DMS 273 (cell line): ENCODE measurements around the gene RAB40AL.
"Not testable (repeated sequence)": the region's sequence is repeated elsewhere in the genome, so short reads cannot be mapped to it uniquely, and the experiment has no call there.

Source experiments
- DNase-seq: peaks from one replicate; lab custom pipeline; 2025; ENCODE audit not compliant: unreplicated experiment; lab: John Stamatoyannopoulos, UW

The RAB40AL gene

DNA sequence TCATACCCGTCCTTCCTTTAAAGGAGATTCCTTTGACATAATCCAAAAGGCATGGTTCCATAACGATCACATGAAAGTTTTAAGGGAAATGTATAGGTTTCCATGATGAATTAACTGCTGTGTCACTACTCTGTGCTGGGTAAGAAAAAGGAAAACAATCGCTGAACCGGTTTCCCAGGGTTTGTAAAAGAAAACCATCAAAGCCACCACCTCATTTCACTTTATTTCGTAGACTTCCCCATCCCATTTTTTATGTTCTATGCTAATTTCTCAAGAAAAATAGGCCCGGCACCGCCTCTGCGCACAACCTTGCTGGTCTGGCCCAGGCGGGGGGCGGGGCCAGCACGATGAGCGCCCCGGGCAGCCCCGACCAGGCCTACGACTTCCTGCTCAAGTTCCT is at the start of gene RAB40AL:
Gene RAB40AL, plus strand, starts transcription at position 301 of the 400 bp plus-strand sequence. Its CDS starts 47 bp downstream, at position 348.
- not testable (repeated sequence) for DNase-seq

DNA sequence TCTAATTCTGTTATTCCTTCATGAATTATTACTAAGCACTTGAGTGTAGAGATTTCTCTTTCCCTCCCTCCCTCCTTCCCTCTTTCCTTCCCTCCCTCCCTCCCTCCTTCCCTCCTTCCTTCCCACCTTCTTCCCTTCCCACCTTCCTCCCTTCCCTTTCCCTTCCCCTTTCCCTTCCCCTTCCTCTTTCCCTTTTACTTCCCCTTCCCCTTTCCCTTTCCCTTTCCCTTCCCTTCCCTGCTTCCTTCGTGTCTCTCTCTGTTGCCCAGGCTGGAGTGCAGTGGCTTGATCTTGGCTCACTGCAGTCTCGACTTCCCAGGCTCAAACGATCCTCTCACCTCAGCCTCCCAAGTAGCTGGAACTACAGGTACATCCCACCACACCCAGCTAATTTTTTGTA is 49.4 kb upstream of the RAB40AL start:
- DNase-seq = no peak

GRCh38 chrX:102892103-102892502 is 45.0 kb upstream of the RAB40AL start:
- no peak for DNase-seq

- peak; percentile 92 for DNase-seq
Observed at GRCh38 chrX:102899940-102900916, 36.8 kb upstream of the RAB40AL start.

GRCh38 chrX:102902355-102902754 is 34.7 kb upstream of the RAB40AL start:
- DNase-seq = no peak

- DNase-seq = no peak
Observed at GRCh38 chrX:102930990-102931756, 5.9 kb upstream of the RAB40AL start.

DNA sequence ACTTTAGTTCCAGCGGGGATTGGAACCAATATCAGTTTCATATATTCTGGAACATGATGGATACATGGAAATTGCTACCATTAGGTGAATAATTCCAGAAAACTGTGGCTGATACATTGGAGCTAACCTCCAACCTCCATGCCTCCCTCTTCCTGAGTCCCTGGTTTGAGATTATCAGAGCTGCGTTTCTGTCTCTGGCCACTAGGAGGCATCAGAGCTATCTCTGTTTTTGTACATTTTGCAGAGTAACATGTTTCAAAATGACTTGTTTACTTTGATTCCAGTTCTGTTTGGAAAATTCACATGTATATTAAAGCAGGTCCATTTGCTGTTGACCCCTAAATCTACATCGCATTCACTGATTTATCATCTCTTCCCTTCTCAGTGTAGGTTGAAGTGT is 2.4 kb upstream of the RAB40AL start:
- peak; percentile 69 for DNase-seq

DNA sequence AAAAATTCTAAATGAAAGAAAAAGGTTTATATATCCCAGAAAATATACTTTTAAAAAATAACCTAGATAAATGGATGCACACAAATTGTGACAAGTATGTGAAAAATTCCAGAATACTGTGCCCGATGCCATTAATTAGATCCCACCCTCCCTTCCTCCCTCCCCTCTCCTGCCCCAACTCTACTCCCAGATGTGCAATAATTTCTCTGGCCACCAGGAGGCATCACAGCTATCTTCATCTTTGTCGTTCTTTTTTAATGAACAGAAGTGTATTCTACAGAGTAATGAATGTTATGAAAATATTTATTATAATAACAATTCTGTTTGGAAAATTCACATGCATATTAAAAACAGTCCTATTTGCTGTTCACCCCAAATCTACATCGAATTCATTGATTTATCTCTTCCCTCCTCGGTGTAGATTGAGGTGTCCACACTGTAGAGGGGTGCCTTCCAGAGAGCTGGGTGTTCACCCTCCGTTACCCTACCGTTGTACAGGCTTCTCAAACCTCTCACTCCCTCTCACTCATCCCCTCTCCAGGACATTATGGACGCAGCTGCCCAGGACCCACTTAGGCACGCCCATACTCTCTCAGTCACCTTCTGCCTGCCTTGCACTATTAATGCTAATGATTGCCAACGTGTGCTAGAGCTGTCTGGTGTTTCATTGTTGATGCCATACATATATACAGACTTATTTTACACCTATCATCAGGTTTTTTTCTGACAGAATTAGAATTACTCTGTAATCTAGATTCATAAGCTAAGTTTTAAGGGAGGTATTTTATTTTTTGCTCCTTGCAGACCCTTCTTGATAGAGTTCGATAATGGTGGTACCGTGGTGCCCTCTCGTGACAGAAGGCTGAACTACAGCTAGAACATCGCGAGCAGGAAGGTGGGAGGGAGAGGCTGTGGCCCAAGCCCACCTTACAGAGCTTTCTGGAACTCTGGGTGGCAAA is 14.1 kb downstream of the RAB40AL start:
- DNase-seq = peak; percentile 90

DNA sequence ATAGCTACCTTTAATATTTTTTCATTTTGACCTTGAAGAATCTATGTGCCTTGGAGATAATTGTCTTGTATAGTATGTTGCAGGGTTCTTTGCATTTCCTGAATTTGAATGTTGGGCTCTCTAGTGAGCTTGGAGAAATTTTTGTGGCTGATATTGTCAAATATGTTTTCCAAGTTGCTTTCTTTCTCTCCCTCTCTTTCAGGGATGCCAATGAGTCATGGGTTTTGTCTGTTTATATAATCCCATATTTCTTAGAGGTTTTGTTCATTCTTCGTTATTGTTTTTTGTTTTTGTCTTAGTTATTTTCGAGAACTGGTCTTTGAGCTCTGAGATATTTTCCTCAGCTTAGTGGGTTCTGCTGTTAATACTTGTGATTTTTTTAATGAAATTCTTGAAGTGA is 20.7 kb downstream of the RAB40AL start:
- no peak for DNase-seq

GRCh38 chrX:102958794-102959193 is 21.7 kb downstream of the RAB40AL start:
- DNase-seq = no peak

GRCh38 chrX:102959471-102959870 is 22.4 kb downstream of the RAB40AL start:
- DNase-seq = no peak

- DNase-seq = no peak
Observed at GRCh38 chrX:102963955-102964354, 26.9 kb downstream of the RAB40AL start.

DNA sequence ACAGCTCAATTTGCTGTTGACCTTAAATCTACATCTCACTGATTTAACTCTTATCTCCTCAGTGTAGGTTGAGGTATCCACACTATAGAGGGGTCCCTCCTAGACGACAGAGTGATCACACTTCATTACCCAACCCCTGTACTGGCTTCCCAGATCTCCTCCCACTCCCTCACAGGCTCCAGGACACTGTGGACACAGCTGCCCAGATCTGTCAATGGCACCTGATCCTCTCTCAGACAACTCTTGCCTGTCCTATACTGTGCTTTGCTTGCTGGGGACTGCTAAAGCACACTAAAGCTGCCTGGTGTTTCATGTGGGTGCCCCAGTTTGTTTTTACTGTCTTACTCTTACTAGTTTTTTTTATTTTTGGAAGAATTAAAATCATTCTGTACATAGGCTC is 27.9 kb downstream of the RAB40AL start:
- no peak for DNase-seq

DNA sequence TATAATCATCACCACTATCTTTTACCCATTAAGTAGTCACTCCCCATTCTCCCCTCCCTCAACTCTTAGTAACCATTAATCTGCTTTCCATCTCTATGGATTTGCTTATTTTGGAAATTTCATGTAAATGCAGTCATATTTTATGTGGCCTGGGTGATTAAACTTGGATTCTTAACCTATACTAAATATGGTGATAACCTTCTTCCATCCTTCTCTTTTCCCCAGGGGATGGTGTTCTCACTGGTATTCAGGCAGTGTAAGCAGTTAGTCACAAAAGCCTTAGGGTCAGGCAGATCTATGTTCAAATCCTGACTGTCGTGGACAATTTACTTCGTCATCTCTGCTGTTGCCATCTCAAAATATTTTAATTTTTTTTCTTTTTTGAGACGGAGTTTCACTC is 29.6 kb downstream of the RAB40AL start:
- DNase-seq = no peak

DNA sequence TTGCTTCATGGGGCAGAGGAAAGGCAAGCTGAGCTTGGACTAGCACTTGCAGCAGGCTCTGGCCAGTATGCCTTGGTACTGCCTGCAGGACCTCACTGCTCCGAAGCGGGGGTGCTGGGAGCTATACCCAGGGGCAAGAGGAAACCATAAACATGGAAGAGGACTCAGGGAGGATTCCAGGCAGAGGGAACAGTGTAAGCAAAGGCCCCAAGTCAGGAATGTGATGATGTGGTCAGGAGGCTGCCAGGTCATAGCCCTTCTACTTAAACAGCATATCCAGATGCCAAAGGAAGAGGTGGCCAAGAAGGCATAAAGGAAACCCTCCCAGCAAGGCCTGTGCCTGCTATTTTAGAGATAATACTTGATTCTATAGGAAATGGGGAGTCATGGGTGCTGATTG is 31.1 kb downstream of the RAB40AL start:
- no peak for DNase-seq

- DNase-seq = not testable (repeated sequence)
Observed at GRCh38 chrX:102971536-102971935, 34.5 kb downstream of the RAB40AL start.

GRCh38 chrX:102975016-102975415 is 37.9 kb downstream of the RAB40AL start:
- no peak for DNase-seq

- DNase-seq = no peak
Observed at GRCh38 chrX:102976286-102976685, 39.2 kb downstream of the RAB40AL start.

DNA sequence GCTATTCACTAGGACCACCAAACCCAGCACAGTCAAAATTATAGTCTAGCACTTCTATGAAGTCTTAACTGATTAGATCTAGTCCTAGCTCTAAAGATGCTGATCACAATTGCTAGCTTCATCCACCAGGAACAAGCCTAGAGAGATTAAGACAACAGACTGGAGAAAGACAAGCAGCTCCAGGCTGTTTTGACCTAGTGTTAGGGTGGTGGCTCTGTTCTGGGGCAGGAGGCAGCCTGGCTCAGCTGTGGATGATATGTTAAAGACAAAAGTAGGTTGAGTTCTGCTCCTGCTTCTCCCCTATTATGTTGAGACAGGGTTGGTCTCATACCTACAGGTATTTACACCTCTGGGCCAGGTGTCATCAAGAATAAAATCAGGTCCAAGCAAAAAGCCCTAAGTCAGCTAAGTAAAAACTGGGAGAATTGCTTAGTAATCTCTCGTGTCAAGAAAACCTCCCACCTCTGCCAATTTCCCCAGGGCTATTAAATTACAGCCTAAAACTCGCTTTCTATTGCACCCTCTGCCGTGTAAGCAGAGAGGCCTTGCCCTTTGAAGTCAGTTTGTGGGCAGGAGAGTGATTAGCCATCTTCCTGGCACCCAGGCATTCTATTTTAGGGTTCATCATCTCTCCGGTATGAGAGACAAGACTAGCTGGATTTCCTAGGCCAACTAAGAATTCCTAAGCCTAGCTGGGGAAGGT is 39.9 kb downstream of the RAB40AL start:
- DNase-seq = no peak

DNA sequence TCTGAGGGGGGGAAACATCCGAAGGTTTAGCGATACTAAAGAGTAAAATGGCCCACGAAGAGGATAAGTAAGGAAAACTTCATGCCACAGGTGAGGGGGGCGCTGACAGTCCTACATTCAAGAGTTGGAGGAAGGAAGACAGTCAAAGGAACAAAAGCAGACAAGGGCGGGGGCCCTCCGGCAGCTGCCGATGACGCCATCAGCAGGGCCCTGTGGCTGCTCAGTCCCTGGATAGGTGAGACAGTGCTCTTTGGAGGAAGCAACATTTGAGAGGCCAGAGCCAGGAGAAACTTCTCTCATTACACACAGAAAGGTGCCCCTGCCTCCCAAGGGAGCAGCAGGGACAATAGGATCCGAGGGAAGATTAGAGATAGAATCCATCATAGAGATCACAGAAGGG is 41.5 kb downstream of the RAB40AL start:
- no peak for DNase-seq
